Activated T-cell treated with anti-CD3 and anti-CD28 coated beads for 1 hour (primary cell): Measurements from ENCODE around the gene UNC5A.
A peak's percentile ranks its signal among the peaks of the same experiment; 100 is the strongest.

Experiments
- DNase-seq: peaks from one replicate; pipeline ENCODE4 v3.0.0-alpha.2; 2020; ENCODE audit warnings: low read depth

The UNC5A gene

DNA sequence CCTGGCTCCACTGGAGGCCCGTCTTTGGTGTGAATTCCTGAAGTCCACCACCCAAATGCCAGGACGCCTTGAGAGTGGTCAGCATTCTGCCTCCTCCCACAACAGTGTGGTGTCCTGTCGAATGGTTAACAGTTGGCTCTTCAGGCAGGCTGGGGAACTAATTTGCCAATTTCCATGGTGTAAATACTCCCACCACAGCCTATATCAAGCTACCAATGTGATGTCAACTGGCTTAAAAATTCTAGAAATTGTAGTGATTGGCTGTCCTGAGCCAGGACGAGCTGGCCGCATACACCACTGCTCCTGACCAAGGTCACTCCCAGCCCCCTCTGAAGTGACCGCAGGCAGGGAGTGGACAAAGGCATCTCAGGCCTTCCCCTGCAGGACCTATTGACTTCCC lies 11.1 kb downstream of the UNC5A start:
- no peak for DNase-seq

- no peak for DNase-seq
These were observed 11.9 kb downstream of the UNC5A start for GRCh38 chr5:176822041-176822792.

- no peak for DNase-seq
These were observed 12.6 kb downstream of the UNC5A start for GRCh38 chr5:176822793-176823481.

DNA sequence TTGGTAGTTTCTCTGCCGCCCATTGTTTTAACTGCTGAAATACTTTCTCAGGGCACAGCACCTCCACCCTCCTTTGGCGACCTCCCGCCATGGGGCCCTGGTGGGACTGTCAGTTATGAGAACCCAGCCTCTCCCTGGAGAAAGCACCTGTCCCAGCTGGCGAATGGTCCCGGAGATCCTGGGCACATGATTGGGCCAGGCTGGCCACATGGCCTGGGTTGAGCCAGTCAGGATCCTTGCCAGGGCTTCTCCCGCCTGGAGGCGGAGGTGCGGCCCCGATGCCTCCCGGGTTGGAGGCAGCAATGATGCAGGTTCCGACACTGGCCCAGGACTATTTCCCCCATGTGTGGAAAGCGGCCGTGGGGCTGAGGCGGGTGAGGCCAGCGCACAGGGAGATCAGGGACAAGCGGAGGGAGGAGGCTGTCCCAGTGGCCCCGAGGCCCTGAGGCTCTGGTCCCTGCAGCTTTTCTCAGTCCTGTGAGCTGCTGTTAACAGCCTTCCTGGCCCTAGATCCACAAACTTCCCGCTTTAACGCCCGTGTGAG lies 13.6 kb downstream of the UNC5A start:
- no peak for DNase-seq

DNA sequence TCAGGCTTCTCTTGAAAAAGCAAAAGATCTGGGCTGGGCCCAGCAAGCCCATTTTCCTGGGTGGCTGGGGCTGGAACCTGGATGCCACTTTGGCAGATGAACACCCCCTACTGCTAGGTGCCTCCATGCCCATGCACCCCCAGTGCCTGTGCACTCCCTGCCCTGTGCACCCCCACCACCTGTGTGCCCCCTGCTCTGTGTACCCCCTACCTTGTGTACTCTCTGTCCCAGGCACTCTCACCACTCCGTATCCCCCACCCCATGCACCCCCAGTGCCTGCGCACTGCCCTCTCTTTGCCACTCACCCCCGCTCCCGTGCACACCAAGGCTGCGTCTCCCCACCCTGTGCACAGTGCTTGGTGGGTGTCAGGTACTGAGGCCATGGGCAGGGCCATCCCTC lies 14.2 kb downstream of the UNC5A start:
- DNase-seq: no peak

DNA sequence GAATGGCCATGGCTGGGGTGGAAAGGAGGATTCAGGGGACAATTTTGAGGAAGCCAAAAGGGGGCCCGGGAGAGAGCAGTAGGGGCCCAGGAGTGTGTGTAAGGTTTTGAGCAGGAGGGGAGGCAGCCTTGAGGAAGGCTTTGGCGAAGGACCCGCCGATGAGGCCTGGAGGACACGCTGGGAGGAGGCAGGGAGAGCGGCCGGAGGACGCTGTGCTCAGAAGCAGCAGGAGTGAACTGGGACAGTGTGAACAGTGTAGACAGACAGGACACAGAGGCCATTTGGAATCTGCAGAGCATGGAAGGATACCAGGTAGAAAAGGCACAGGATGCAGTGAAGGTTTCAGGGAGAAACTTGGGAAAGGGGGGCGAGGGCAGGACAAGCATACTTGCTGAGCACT lies 14.9 kb downstream of the UNC5A start:
- DNase-seq: no peak

- no peak for DNase-seq
These were observed 15.6 kb downstream of the UNC5A start for GRCh38 chr5:176825957-176826356.

- DNase-seq: no peak
These were observed 17.5 kb downstream of the UNC5A start for GRCh38 chr5:176827736-176828414.

GRCh38 chr5:176829320-176829719 lies 19.0 kb downstream of the UNC5A start:
- no peak for DNase-seq

- no peak for DNase-seq
These were observed 20.1 kb downstream of the UNC5A start for GRCh38 chr5:176830422-176830994.

- no peak for DNase-seq
These were observed 20.6 kb downstream of the UNC5A start for GRCh38 chr5:176830995-176831423.

DNA sequence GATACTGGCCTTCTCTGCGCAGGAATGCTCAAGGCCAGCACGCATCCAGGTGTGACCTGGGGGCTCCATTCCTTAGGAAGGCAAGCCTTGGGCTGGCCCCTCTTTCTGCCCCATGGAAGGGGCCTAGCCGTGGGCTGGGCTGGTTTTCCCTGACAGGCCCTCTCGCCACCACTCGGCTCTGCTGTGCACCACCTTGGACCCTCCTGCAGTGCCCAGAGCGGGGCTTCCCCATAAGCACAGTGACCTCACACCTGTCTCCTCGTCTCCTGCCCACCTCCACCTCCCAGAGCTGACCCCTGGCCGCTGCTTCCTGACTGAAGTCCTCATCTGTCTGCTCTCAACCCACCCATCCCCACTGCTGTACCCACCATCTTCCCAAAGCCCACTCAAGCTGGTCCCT lies 21.1 kb downstream of the UNC5A start:
- DNase-seq: no peak

- no peak for DNase-seq
These were observed 21.8 kb downstream of the UNC5A start for GRCh38 chr5:176832162-176832561.

DNA sequence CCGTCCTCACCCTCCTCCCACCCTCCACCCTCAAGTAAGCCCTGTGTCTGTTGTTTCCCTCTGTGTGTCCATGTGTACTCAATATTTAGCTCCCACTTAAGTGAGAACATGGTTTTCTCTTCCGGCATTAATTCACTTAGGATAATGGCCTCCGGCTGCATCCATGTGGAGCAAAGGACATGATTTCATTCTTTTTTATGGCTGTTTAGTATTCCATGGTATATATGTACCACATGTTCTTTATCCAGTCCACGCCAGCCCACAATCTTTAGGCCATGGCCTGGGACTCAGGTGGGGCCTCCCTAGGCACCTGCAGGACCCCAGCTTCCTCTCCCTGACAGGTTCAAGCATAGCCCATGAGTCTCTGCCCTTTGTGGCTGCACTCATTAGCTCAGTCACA lies 22.9 kb downstream of the UNC5A start:
- DNase-seq: no peak

DNA sequence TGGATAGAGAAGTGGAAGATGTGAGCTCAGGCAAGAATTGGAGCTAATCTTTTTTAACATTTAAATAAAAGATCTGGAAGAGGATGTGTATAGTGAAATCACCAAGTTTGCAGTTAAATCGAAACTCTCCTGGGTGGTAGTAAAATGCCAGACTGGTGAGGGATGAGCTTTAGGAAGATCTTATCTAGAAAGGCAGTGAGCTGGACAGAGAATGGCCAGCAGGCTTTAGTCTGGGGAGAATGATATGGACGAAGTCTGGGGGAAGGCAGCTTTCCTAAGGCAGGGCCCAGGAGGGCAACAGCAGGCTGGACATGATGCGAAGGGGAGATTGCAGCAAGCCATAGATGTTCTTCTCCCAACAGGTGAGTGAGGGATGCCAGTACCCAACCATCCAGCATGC lies 25.6 kb downstream of the UNC5A start:
- DNase-seq: no peak

DNA sequence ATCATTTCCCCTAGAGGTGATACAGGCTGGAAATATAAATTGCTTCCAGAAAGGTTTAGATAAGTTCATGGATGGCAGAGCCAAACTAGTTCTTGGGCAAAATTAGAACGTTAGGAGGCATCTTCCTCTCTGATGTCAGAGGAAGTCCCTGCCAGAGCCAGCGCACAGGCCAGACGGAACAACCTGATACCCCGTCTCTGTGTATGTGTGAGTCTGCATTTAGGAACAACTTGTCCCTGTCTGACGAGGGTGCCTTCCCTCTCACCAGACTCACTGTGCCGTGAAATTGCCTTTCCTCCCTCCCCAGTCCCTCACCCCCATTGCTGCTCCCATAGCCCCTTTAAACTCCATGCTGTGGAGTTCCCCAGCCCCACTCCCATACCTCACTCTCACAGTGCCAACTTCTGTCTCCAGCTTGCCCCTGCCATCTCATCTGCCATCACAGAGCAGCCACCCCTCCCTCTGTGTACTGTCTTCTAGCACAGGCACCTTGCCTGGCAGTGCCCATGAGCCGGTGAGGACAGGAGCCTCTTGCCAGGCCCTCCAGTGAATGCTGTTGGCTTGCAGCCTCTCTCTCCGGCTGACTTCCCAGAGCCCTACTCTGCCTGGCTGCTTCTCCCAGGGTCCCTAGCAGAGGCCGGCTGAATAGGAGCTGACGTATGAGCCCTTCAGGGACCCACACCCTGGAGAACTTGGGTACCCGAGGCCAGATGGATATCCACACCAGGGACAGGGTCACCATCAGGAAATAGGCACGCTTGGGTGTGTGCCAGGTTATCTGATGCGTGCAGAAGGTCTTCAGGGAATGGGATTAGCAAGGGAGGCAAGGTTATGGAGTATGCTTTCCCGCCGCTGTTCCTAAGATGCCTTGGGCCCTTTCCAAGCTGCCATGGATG lies 26.7 kb downstream of the UNC5A start:
- no peak for DNase-seq

DNA sequence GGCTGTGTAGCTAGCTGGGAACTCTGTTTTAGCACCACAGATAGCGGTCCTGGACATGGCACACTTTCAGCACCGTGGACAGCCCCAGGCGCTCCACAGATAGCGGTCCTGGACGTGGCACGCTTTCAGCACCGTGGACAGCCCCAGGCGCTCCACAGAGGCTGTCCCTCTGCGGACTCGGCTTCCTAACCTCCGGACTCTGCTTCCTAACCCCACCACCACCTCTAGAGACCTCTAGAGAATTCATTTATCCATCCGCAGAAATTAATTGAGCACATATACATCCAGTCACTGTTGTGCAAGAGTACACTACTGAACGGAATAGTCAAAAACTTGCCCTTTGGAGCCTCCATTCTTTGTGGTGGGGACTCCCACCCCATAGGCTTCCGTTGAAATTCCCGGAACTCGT lies 27.4 kb downstream of the UNC5A start:
- DNase-seq: peak; percentile 50

GRCh38 chr5:176843673-176844072 lies 33.3 kb downstream of the UNC5A start:
- DNase-seq: no peak

DNA sequence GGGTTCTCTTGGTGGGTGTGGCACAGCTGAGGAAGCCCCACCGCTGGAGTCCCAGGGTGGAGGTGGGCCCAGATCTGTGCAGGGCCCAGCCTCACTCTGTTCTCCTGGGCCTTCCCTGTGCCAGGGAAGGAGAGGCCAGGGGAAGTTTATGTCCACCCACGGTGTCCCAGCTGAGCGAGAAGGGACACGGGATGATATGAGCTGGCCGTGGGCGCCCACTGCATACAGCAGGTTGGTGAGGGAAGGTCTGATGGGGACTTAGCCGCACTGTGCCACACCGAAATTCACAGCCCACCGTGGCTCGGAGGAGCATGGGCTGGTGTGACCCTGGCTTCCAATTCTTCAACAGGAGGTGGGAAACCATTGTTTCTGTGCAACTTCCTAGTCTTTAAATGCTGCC lies 33.9 kb downstream of the UNC5A start:
- DNase-seq: no peak

- DNase-seq: no peak
These were observed 34.5 kb downstream of the UNC5A start for GRCh38 chr5:176844706-176845391.

DNA sequence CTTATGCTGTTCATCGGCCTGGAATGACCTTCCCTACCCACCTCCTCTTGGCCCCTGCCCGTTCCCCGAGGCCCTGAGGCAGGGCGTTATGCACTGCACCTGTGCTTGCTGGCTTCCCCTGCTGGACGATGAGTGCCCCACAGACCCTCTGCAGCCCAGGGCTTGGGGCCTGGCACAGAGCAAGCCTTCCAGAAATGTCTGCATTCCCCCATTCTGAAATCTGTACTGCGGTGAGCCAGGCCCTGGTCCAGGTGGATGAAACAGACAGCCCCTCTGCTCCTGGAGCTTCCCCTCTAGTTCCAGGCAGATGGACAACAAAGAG lies 35.0 kb downstream of the UNC5A start:
- DNase-seq: no peak
